NCI-H748 (cell line): ENCODE results near the gene GRIK1.

ENCODE experiments used
- DNase-seq: peaks from one replicate; lab custom pipeline; 2025; ENCODE audit not compliant: unreplicated experiment; lab: John Stamatoyannopoulos, UW

The GRIK1 gene

DNA sequence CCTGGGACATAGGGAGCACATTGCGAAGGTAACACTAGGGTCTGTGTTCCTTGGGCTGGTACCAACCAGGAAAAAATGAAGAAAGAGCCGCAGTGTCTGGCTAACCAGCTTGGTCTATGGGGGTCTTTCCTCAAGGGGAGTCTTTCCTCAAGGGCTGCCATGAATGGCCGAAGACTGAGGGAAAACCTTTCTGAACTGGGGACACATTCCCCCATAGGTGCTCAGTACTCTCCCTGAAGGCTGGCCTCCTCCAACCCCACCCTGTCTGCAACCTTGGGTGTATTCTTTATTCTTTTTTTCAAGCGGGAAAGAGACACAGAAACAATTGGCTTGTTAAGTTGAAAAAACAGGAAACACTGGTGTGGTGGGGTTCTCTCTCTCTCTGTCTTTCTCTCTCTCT is 440.6 kb downstream of the GRIK1 start:
- DNase-seq: no peak

GRCh38 chr21:29496337-29496736 is 443.5 kb downstream of the GRIK1 start:
- no peak for DNase-seq

DNA sequence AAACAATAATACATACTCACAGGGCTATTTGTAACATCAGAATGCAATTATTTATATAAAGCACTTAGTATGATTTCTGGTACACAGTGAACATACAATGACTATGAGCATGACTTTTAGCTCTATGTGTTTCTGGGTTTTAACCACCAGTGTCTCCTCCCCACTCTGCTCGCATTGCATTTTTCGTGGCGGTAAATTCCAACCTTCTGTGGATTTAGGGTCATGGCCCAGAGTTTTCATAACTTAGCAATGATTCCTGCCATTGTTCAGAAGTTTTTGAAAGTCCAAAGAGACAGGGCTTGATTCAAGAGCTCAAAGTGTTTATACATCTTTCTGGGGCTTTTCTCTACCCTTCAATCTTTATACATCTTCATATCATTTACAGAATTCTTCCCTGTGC is 449.8 kb downstream of the GRIK1 start:
- DNase-seq: no peak

DNA sequence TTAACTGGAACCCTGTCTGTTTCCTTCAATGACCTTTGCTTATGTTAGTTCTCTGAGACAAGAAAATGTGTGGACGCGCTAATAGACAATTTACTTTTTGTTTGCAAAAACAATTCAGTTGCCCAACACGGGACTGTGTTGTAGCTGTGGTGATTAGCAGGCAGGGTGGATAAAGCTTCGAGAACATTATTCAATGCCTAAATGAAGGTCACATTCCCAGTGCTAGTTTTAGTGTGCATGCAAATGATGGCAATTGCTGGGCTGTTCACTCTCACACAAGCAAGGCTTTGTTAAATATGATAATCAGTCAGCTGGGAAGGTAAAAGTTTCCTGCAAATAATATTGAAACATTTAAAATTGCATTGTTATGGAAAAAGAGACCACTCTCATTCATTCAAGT is 452.6 kb downstream of the GRIK1 start:
- no peak for DNase-seq
